HepG2 (cell line): Measurements from ENCODE around the gene STX2. TPM values are rescaled to one million over a fixed set of nuclear protein-coding genes. Genes with fewer than 3 reads are reported as not detected.

Experiments used
- ATAC-seq: fragments of 200-7000 bp; cut with Tn5 transposase; 3 replicates; pipeline ENCODE4 v1.9.1; 2020; ENCODE audit warnings: mild to moderate bottlenecking, moderate library complexity
- BruUV-seq: library from RNA; stranded (reverse); fragments of 400-500 nt; replicated peaks from 2 replicates; lab custom pipeline; 2021; lab: Mats Ljungman, UMichigan
- CTCF ChIA-PET: fragments of 300-600 bp; formaldehyde crosslinking; extraction: SDS; loops from one replicate; lab custom pipeline; 2021; ENCODE audit warnings: low total read pairs, inconsistent platforms, low intra/inter-chr PET ratio; lab: Yijun Ruan, JAX
- POLR2A ChIA-PET: fragments of 350-600 bp; sonication (Branson Sonifier 250); formaldehyde crosslinking; loops from one replicate; lab custom pipeline; 2020; ENCODE audit warnings: antibody characterized with exemption, inconsistent platforms; lab: Yijun Ruan, JAX
- DNase-seq: peaks from one replicate; pipeline ENCODE4 v3.0.0-alpha.2; 2015; ENCODE audit warnings: low spot score
- FAIRE-seq: peaks from 3 replicates; lab custom pipeline; 2011; peaks lifted over from hg19 to GRCh38; lab: Jason Lieb, UNC
- H2AFZ ChIP-seq: one replicate; pipeline ENCODE4 v1.6.1; 2011; ENCODE audit warnings: low read length, inconsistent platforms
- H3K27ac ChIP-seq: fragments of 300-600 bp; 3 replicates; pipeline ENCODE4 v1.8.0; 2011; ENCODE audit warnings: mixed run types, mild to moderate bottlenecking, mixed read lengths, low read length, inconsistent platforms; ENCODE audit not compliant: insufficient read depth; ENCODE audit errors: extremely low read length
- H3K27me3 ChIP-seq, 2 experiments: fragments of 200-600 bp in 1 of 2; 2 replicates in 1 of 2; 3 replicates in 1 of 2; pipeline versions ENCODE4 v1.6.0 to v1.8.0; 2011; ENCODE audit warnings: low read length in 2 of 2, mild to moderate bottlenecking in 2 of 2, moderate library complexity in 2 of 2, inconsistent platforms in 1 of 2; ENCODE audit not compliant: insufficient read depth in 2 of 2, control insufficient read depth in 1 of 2
- H3K36me3 ChIP-seq, 2 experiments: fragments of 200-600 bp in 1 of 2; replicated peaks in 1 of 2; 2 replicates in 1 of 2; 3 replicates in 1 of 2; pipeline versions ENCODE4 v1.5.1 to v1.8.0; 2011; ENCODE audit warnings: low read length in 2 of 2, inconsistent platforms in 1 of 2; ENCODE audit not compliant: insufficient read depth in 2 of 2, control insufficient read depth in 1 of 2
- H3K4me1 ChIP-seq: 2 replicates; pipeline ENCODE4 v1.5.1; 2012; ENCODE audit warnings: low read length, inconsistent platforms; ENCODE audit not compliant: insufficient read depth
- H3K4me2 ChIP-seq: 2 replicates; pipeline ENCODE4 v1.6.0; 2011; ENCODE audit warnings: low read depth, low read length, inconsistent platforms
- H3K4me3 ChIP-seq, 3 experiments: fragments of 200-600 bp in 1 of 3; sonication (generic), shearing (Covaris generic) in 1 of 3; replicated peaks in 1 of 3; 2 replicates each; pipeline ENCODE4 v1.5.1; 2011 to 2016; ENCODE audit warnings: low read length in 3 of 3, inconsistent platforms in 2 of 3, low read depth in 2 of 3, mild to moderate bottlenecking in 2 of 3, control low read depth in 1 of 3, mixed read lengths in 1 of 3; ENCODE audit not compliant: insufficient read depth in 1 of 3
- H3K79me2 ChIP-seq: one replicate; pipeline ENCODE4 v1.6.1; 2011; ENCODE audit warnings: low read length, inconsistent platforms; ENCODE audit not compliant: insufficient read depth
- H3K9ac ChIP-seq: 2 replicates; pipeline ENCODE4 v1.6.0; 2011; ENCODE audit warnings: mild to moderate bottlenecking, low read depth, low read length, inconsistent platforms; ENCODE audit not compliant: insufficient read depth
- H3K9me3 ChIP-seq: 2 replicates; pipeline ENCODE4 v1.5.1; 2012; ENCODE audit warnings: mild to moderate bottlenecking, low read length
- H4K20me1 ChIP-seq: 2 replicates; pipeline ENCODE4 v1.6.0; 2011; ENCODE audit warnings: inconsistent platforms, mild to moderate bottlenecking, low read length, moderate library complexity; ENCODE audit not compliant: insufficient read depth
- GZF1 ChIP-seq: sonication (generic); formaldehyde crosslinking; IDR thresholded peaks from 2 replicates; pipeline ENCODE4 v1.5.1; 2020; ENCODE audit warnings: mild to moderate bottlenecking, missing genetic modification reagents
- PBX2 ChIP-seq: IDR thresholded peaks from 2 replicates; pipeline ENCODE4 v1.6.1; 2016; ENCODE audit warnings: control low read depth
- SNAPC4 ChIP-seq: sonication (generic); formaldehyde crosslinking; IDR thresholded peaks from 2 replicates; pipeline ENCODE4 v1.4.0; 2020; ENCODE audit warnings: mild to moderate bottlenecking, missing genetic modification reagents
- THAP8 ChIP-seq: sonication (generic); formaldehyde crosslinking; IDR thresholded peaks from 2 replicates; pipeline ENCODE4 v1.5.1; 2020; ENCODE audit warnings: missing genetic modification reagents, mild to moderate bottlenecking, borderline replicate concordance
- ZNF362 ChIP-seq: sonication (generic); formaldehyde crosslinking; IDR thresholded peaks from 2 replicates; pipeline ENCODE4 v1.4.0; 2020; ENCODE audit warnings: missing genetic modification reagents, mild to moderate bottlenecking, borderline replicate concordance
- ZNF710 ChIP-seq: sonication (generic); formaldehyde crosslinking; IDR thresholded peaks from 2 replicates; pipeline ENCODE4 v1.5.0; 2020; ENCODE audit warnings: mild to moderate bottlenecking, missing genetic modification reagents, borderline replicate concordance
- ZNF766 ChIP-seq: sonication (generic); formaldehyde crosslinking; IDR thresholded peaks from 2 replicates; pipeline ENCODE4 v1.5.0; 2020; ENCODE audit warnings: missing genetic modification reagents, borderline replicate concordance
- ZSCAN29 ChIP-seq: sonication (generic); formaldehyde crosslinking; conservative IDR thresholded peaks from 2 replicates; pipeline ENCODE4 v1.4.0; 2020; ENCODE audit warnings: mild to moderate bottlenecking, missing genetic modification reagents
- WGBS: methylation state at CpG from one replicate; pipeline ENCODE4 v1.1.6; 2017; ENCODE audit warnings: low lambda C conversion rate; 5-methylcytosine and 5-hydroxymethylcytosine counted together
- in situ Hi-C: cut with HindIII; loops from 2 replicates; pipeline ENCODE4 v1.10.0; 2017; ENCODE audit warnings: low pct_unique_long_range_greater_than_20kb; ENCODE audit not compliant: extremely low pct_ligation_motif_present
- intact Hi-C: fragments of 100-400 bp; cut with micrococcal nuclease; formaldehyde crosslinking; loops from one replicate; pipeline ENCODE4 v1.10.0; 2022; ENCODE audit not compliant: unreplicated experiment
- polyA plus RNA-seq, 8 experiments: library from polyadenylated mRNA; depleted of rRNA in 3 of 8; stranded (reverse) in 7 of 8; unstranded in 1 of 8; fragments of >200 nt; fragmentation: Illumina TruSeq in 4 of 8; extraction: Trizol in 4 of 8; gene quantifications; 2 replicates each; pipeline versions ENCODE4 v1.2.1 to v1.2.3, GENCODE V29; 2011 to 2016; ENCODE audit warnings: low read depth in 4 of 8, missing spikeins in 1 of 8, mixed read lengths in 1 of 8; ENCODE audit not compliant: insufficient read depth in 1 of 8
- total RNA-seq, 5 experiments: library from RNA; depleted of rRNA; stranded (reverse); fragments of >200 nt; fragmentation: Illumina TruSeq; extraction: Trizol; gene quantifications; 2 replicates each; pipeline ENCODE4 v1.2.3, GENCODE V29; 2016; ENCODE audit warnings: low read depth in 1 of 5

Gene STX2
- total and polyA plus RNA-seq, 2 of the 13 experiments (the other 11 are each of a cell fraction or from before 2014, with no cell fraction given): 13.4 to 25.1 TPM

- TF ChIP-seq ZNF362 (CRISPR knock-in tag) (no peak), SNAPC4 (CRISPR knock-in tag) (no peak)
Observed at GRCh38 chr12:130799051-130799450, 40.0 kb downstream of the STX2 start (continued).

- H2AFZ ChIP-seq: no peak overlapping the region
- H4K20me1 ChIP-seq: no peaks in the 10 kb centered on the region
- H3K27ac ChIP-seq: no peak overlapping the region
- in situ Hi-C loops: no loop called here
- WGBS: 97% methylated on average over 17 of the region's 19 CpGs
- FAIRE-seq (no peak), ATAC-seq (no peak), DNase-seq (no peak)
- no peaks in the 10 kb centered on the region for H3K4me1 ChIP-seq
- no peaks in the 10 kb centered on the region for H3K79me2 ChIP-seq
- H3K9ac ChIP-seq: no peak overlapping the region
- no peak overlapping the region for H3K4me2 ChIP-seq
- BruUV-seq: no TSS peak
- POLR2A ChIA-PET: no interaction called here
- H3K4me3 ChIP-seq: no peak overlapping the region
- peaks cover 14 to 47% of the 10 kb centered on the region in 2 experiments for H3K36me3 ChIP-seq
- intact Hi-C loops: no loop called here
- no peaks in the 10 kb centered on the region for H3K27me3 ChIP-seq
- H3K9me3 ChIP-seq: no peaks in the 10 kb centered on the region
- CTCF ChIA-PET: no interaction called here
- no peak for TF ChIP-seq THAP8 (CRISPR knock-in tag)
- TF ChIP-seq GZF1 (CRISPR knock-in tag): no peak
- no peak for TF ChIP-seq ZSCAN29 (CRISPR knock-in tag)
- no peak for TF ChIP-seq ZNF710 (CRISPR knock-in tag)
- no peak for TF ChIP-seq ZNF766 (CRISPR knock-in tag)
- TF ChIP-seq PBX2 (CRISPR knock-in tag): no peak
Observed at GRCh38 chr12:130796985-130797686, 41.9 kb downstream of the STX2 start.
